UCSD-AML1 (cell line): ENCODE measurements around the gene C9orf57.
A peak's percentile ranks its signal among the peaks of the same experiment; 100 is the strongest.
"Not testable (repeated sequence)": the region's sequence is repeated elsewhere in the genome, so short reads cannot be mapped to it uniquely, and the experiment has no call there.

Experiments
- DNase-seq: peaks from one replicate; lab custom pipeline; 2025; ENCODE audit not compliant: unreplicated experiment; lab: John Stamatoyannopoulos, UW

C9orf57 gene

GRCh38 chr9:72060513-72060912 lies at the start of gene C9orf57:
TSS of gene C9orf57 (minus strand) at chr9:72060613. CDS start at chr9:72059331, 1,282 bp downstream.
- no peak for DNase-seq

- DNase-seq: no peak
These were observed 42.1 kb upstream of the C9orf57 start for GRCh38 chr9:72102520-72102919.

- DNase-seq: not testable (repeated sequence)
These were observed 35.1 kb upstream of the C9orf57 start for GRCh38 chr9:72095520-72095919.

DNA sequence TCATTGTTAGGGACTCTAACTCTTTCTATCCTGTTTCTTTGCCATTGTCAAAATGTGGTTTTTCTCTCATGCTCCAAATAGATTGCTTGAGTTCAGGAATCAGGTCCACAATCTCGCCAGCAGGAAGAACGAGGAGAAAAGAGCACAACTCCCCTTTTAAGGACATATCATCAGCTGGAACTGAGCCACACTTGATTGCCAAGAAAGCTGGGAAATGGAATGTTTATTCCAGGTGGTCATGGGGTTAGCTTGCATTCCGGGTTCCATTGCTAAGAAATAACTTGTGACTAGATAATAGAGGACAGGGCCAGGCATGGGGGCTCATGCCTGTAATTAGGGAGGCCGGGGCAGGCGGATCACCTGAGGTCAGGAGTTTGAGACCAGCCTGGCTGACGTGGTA lies 32.4 kb upstream of the C9orf57 start:
- DNase-seq: no peak

- no peak for DNase-seq
These were observed 29.2 kb upstream of the C9orf57 start for GRCh38 chr9:72089451-72090130.

- no peak for DNase-seq
These were observed 22.1 kb upstream of the C9orf57 start for GRCh38 chr9:72082536-72082935.

DNA sequence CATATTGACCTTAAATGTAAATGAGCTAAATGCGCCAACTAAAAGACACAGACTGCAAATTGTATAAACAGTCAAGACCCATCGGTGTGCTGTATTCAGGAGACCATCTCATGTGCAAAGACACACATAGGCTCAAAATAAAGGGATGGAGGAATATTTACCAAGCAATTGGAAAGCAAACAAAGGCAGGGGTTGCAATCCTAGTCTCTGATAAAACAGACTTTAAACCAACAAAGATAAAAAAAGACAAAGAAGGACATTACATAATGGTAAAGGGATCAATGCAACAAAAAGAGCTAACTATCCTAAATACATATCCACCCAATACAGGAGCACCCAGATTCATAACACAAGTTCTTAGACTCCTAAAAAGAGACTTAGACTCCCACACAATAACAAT lies 14.3 kb upstream of the C9orf57 start:
- not testable (repeated sequence) for DNase-seq

GRCh38 chr9:72065076-72065475 lies 4.7 kb upstream of the C9orf57 start:
- DNase-seq: no peak

DNA sequence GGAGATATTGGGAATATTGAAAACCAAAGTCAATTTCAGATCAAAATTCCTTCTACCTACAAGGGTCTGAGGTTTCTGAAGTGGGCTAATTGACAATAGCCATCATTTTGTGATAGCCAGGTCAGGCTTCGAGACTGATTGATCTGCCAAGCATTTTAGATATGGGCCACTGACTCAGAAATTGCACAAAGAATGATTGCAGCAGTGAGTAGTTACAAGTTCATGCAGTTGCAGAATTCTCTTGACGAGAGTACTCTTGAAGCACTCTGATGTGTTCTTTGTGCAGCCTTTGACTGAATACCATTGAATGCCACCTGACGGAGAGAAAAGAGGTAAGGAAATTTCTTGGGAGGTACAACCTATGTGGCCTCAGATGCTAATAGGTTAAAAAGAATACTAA lies 8.3 kb downstream of the C9orf57 start:
- DNase-seq: no peak

DNA sequence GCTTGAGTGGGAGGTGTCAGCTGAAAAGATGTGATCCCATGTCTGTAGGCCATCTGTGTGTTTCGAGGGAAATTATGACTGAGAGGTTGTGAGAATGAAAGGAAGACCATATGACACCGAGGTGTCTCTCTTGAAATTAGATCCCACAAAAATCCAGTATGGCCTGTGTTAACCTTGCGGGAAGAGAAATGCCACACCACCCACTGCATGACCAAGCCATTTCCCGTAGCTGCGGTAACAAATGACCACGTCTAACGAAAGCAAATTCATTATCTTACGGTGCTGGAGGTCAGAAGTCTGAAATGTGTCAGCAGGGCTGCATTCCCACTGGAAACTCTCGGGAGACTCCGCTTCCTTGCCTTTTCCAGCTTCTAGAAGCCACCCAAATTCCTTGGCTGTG lies 11.6 kb downstream of the C9orf57 start:
- no peak for DNase-seq

GRCh38 chr9:72046630-72047456 lies 13.6 kb downstream of the C9orf57 start:
- no peak for DNase-seq

DNA sequence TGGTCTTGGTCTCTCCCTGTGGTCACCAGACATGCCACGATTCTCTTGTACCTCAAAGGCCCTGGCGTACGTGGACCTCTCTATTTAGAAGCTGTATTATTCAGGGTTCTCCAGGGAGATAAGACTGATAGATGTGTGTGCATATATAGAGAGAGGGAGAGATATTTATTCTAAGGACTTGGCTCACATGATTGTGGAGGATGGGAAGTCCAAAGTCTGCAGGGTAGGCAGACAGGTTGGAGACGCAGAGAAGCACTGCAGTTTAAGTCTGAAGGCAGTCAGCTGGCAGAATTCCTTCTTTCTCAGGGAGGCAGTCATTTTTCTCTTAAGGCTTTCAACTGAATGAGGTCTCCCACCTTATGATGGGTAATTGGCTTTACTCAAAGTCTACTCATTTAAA lies 16.3 kb downstream of the C9orf57 start:
- no peak for DNase-seq

DNA sequence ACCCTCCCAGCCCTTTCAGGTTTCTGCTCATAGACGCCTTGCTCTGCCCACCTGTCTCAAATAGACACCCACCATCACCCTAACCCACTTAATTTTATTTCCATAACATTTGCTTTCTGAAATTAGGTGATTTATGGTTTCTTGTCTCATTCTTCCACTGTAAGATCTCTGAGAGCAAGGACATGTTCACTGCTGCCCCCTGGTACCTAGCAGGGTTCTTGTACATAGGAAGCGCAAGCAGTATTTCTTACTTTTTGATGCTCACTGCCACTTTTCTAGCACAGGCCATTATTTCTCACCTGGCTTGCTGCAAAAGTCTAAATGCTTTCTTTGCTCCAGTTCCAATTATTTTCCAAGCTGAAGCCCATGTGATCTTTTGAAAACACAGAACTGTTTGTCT lies 16.8 kb downstream of the C9orf57 start:
- DNase-seq: no peak

DNA sequence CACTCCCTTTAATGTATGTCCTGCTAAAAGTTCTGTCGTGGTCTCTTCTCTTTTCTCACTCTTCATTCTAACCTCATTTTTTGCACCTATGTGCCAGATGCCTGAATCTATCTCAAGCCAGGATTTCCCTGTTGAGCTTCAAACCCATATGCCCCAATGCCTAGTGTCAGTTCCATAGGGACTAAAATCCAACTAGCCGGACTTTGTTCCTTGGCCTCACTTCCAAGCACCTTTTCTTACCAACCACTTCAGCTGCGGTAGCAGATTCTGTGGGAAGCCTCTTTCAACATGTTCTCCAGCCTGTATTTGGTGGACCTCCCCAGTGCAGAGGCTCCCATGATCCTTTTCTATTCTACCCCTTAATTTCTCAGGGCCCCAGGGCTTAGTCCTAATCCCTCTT lies 17.5 kb downstream of the C9orf57 start:
- DNase-seq: no peak

DNA sequence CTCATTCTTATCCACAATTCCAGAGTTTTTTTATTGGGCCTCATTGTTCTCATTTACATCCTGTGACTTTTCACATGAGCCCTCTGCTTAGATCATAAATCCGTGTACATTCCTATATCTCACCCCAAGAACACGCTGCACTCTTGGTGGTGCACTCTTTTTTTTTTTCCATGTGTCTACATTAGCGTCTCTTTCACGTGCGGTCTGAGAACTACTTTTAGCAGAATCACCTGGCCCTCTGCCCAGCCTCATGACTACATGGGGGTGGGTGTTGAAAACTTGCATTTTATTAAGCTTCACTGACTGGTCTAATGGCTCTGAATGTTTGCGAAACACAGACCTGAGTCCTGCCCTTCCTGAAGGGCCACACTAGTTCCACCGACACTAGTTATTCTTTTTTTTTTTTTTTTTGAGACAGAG lies 18.6 kb downstream of the C9orf57 start:
- DNase-seq: no peak

GRCh38 chr9:72041369-72041768 lies 19.0 kb downstream of the C9orf57 start:
- DNase-seq: no peak

GRCh38 chr9:72039532-72039931 lies 20.9 kb downstream of the C9orf57 start:
- DNase-seq: no peak

DNA sequence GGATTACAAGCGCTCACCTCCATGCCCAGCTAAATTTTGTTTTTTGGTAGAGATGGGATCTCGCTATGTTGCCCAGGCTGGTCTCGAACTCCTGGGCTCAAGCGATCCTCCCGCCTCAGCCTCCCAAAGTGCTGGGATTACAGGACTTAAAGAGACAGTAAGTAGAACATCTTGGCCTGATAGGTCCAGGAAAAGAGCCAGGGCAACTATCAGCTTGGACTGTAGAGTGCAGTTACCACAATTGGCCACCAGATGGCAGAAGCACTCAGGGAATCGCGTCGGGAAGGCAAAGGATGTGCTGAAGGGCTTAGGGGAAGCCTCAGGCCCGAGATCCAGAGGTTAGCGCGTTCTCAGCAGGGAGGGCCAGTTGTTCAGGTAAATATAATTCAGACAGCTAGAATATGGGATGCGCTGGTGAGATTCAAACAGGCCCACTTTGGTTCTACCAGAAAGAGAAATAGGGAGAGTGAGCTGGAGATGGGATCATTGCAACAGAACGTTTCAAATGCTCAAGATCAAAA lies 21.5 kb downstream of the C9orf57 start:
- DNase-seq: peak; percentile 60

DNA sequence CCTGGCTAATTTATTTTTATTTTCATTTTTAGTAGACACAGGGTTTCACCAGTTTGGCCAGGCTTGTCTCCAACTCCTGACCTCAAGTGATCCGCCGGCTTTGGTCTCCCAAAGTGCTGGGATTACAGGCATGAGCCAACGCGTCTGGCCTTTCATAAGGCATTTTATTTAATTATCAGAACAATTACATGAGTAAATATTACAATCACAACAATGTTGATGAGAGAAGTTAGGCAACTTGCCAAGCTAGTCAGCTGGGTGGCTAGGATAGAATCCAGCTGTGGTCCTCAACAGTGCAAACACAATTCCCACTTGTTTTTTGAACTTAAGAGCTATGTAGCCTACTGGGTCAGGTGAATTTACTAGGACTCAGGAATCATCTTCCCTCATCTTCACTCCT lies 22.0 kb downstream of the C9orf57 start:
- no peak for DNase-seq

- no peak for DNase-seq
These were observed 22.8 kb downstream of the C9orf57 start for GRCh38 chr9:72037571-72037970.

DNA sequence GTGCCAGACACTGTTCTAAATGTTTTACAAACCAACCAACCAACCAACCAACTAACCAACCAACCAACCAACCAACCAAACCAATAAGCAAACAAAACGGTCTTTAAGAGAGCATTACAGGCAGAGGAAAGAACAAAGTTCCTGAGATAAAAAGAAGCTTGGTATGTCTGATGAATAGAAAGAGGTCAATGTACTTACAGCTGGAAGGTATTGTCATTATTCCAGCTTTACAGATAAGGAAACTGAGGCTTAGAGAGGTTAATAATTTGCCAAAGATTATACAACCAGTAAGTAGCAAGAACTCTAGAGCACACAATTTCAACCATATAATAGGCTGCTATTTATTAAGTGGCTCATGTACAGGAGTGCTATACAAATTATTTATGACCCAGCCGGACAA lies 29.6 kb downstream of the C9orf57 start:
- DNase-seq: no peak

DNA sequence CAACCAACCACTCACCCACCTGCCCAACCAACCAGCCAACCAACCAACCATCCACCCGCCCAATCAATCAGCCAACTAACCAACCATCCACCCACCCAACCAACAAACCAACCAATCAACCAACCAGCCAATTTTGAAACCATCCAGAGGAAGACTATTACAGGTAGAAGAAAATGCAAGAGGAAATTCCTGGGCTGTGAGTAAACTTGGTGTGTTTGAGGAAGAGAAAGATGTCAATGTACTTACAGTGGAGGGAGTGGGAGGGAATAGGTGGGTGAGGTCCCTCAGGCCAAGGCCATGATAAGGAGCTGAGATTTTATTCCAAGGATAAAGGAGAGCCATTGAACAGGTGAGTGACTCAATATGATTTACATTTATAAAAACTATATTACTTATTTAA lies 30.4 kb downstream of the C9orf57 start:
- DNase-seq: no peak
